ENCODE data around the gene HHIPL1. TPM values are rescaled to one million over a fixed set of nuclear protein-coding genes. Genes with fewer than 3 reads are reported as not detected.

Gene HHIPL1
- total RNA-seq, 1 donor, result 3.9 TPM

DNA sequence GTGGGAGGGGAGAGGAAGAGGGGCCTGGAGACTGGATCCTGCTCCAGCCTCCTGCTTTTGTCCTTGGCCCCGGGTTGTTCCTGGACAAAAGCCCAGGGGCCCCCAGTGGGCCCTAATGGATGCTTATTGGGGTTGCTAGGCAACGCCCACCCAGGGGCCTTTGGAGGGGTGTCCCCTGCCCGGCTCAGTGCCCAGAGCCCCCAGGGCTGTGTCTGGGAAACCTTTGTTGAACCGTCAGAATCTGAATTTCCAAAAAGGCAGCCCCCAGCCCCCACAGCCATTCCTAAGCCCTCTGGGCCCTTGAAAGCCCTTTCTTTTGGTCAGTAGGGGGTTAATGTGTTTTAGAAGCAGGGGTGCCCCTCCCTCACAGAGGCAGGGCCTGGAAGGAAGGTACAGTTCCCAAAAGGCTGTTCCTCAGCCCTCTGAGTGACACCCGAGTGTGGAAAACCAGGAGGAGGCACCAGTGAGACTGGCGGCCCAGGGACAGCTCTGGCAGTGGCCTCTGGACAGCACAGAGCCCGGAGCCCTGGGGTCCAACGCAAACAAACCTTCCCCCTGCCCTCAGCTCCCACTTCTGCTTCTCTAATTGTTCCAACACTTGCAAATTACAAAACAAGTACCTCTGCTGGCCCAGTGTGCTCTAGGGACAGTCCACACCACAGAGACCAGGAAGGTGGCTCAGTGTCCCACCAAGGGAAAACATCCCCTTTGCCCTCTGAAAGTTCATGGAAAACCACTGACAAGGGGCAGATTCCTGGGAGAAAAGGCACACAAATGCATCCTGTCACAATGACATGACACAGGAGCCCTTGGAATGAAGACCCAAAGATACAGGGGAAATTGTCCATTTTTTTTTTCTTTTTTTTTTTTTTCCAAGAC lies 19.4 kb downstream of the HHIPL1 start:
- no peak overlapping the region for H3K4me3 ChIP-seq (ENCODE audit: low read depth, low read length)
- TF ChIP-seq, protein P1, sequence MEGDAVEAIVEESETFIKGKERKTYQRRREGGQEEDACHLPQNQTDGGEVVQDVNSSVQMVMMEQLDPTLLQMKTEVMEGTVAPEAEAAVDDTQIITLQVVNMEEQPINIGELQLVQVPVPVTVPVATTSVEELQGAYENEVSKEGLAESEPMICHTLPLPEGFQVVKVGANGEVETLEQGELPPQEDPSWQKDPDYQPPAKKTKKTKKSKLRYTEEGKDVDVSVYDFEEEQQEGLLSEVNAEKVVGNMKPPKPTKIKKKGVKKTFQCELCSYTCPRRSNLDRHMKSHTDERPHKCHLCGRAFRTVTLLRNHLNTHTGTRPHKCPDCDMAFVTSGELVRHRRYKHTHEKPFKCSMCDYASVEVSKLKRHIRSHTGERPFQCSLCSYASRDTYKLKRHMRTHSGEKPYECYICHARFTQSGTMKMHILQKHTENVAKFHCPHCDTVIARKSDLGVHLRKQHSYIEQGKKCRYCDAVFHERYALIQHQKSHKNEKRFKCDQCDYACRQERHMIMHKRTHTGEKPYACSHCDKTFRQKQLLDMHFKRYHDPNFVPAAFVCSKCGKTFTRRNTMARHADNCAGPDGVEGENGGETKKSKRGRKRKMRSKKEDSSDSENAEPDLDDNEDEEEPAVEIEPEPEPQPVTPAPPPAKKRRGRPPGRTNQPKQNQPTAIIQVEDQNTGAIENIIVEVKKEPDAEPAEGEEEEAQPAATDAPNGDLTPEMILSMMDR (IDR thresholded peaks at IDR 0.05; ENCODE audit: insufficient read depth, low read depth, low read length), result no peak
- no peak for DNase-seq (ENCODE audit: low read depth)

DNA sequence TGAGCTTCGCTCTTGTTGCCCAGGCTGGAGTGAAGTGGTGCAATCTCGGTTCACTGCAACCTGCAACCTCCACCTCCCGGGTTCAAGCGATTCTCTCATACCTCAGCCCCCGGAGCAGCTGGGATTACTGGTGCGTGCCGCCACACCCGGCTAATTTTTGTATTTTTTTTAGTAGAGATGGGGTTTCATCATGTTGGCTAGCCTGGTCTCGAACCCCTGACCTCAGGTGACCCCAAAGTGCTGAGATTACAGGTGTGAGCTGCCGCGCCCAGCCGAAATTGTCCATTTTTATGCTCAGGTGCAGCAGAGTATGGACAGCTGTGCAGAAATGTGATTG lies 20.0 kb downstream of the HHIPL1 start:
- DNase-seq (ENCODE audit: low read depth), result no peak
- H3K4me3 ChIP-seq (ENCODE audit: low read depth, low read length), result no peak overlapping the region
- TF ChIP-seq, protein P1 (IDR thresholded peaks at IDR 0.05; ENCODE audit: insufficient read depth, low read depth, low read length), result no peak

DNA sequence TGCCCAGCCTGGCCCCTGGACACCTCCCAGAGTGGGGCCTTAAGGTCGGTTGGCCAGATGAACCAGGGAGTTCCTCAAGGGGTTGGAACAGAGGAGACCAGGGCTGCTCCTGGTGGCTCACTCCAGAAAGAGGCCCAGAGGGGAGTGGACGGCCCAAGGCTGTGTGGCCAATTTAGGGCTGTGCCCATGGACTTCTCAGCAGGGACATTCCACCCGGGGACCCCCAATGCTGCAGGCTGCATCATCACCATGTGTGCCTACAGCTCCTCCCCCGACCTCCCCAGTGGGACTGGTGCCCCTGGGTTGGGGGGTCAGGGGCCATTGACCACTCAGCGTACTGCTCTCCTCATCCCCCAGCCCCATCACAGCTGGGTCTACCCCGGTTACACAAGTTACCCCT lies 21.6 kb downstream of the HHIPL1 start:
- H3K4me3 ChIP-seq (ENCODE audit: low read depth, low read length), result no peak overlapping the region
- DNase-seq (ENCODE audit: low read depth), result no peak
- TF ChIP-seq, protein P1 (IDR thresholded peaks at IDR 0.05; ENCODE audit: insufficient read depth, low read depth, low read length), result no peak

DNA sequence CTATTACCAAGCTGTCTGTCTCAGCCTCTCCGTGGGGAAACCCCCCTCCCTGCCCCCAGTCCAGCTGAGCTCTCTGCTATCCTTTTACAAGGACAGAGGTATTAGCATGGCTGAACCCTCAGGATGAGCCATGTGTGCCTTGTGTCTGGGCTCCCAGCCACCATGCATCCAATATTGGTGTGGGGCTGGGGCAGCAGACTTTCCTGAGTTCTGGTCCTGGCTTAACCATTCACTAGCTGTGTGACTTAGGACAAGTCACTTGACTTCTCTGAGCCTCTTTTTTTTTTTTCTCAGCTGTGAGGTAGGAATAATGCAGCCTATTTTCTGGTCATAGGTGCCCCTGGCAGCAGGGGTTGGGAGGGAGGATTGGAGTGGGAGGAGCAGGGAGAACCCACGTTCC lies 22.1 kb downstream of the HHIPL1 start:
- H3K4me3 ChIP-seq (ENCODE audit: low read depth, low read length), result no peak overlapping the region
- no peak for DNase-seq (ENCODE audit: low read depth)
- TF ChIP-seq, protein P1 (IDR thresholded peaks at IDR 0.05; ENCODE audit: insufficient read depth, low read depth, low read length), result no peak

DNA sequence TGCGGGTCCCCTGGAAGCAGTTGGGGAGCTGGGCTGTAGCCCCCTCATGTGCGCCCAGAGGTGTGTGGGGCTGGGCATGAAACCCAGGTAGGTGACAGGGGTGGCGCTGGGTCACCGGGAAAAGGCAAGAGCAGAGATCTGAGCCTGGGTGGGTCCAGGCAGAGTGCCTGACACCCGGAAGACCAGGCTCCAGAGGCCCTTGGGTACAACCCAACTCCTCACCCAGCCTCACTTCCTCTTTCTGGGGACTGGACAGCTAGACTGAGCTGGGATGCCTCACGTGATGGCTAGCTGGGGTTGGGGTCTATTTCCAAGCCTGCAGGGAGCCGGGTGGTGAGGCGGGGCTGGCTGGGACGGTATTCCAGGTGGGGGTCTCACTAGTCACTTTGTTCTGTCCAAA lies 22.9 kb downstream of the HHIPL1 start:
- DNase-seq (ENCODE audit: low read depth), result no peak
- H3K4me3 ChIP-seq (ENCODE audit: low read depth, low read length), result no peak overlapping the region
- TF ChIP-seq, protein P1 (IDR thresholded peaks at IDR 0.05; ENCODE audit: insufficient read depth, low read depth, low read length), result no peak

DNA sequence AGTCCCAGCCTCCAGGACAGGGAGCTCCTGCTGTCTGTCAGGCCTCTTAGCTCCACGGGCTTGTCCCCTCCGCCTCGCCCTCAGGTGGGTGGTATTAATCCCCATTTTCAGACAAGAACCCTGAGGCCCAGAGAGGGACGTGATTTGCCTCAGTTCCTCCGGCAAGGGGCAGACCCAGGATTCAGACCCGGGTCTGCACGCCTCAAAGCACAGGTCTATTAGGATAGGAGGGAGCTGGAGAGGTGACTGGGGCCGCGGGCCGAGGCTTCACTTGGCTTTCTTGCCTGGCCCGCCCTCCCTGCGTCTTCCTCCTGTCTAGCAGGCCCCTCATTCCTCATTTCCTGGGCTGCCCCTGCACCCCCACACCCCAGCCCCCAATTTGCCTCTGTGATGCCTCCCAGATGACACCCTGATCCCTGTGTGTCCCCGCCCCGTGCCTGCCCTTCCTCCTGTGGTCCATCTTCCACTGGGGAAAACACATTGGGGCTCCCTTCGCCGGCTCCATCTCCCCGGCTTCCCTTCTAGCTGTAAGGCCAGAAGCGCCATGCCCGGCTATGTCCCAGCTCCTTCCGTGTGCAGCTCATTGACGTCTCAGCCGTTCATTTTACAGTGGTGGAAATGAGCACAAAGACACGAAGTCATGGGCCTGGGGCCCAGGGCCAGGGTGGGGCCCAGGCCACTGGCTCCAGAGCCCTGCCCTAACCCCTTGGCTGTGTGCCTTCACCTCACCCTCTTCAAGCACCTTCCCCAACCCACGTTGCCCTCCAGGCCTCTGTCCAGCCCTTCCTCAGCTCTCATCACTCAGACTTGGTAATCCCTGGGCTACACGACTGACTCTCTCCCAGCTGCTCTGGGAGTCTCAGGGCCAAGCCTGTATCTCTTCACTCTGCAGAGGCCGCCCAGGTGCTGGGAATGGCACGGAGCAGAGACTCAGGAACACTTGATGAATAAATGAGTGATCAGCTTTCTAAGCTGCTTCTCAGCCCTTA lies 23.7 kb downstream of the HHIPL1 start:
- TF ChIP-seq, protein P1 (IDR thresholded peaks at IDR 0.05; ENCODE audit: insufficient read depth, low read depth, low read length), result no peak
- DNase-seq (ENCODE audit: low read depth), result no peak
- no peak overlapping the region for H3K4me3 ChIP-seq (ENCODE audit: low read depth, low read length)

Measured in fibroblast of villous mesenchyme (primary cell).